Measurements from ENCODE around the gene ADGRB2.
"Not testable (repeated sequence)": the region's sequence is repeated elsewhere in the genome, so short reads cannot be mapped to it uniquely, and the experiment has no call there.

The ADGRB2 gene

GRCh38 chr1:31725134-31725533 is 39.0 kb downstream of the ADGRB2 start:
- DNase-seq (ENCODE audit: low spot score), result no peak

- DNase-seq (ENCODE audit: low spot score), result peak; percentile 52
These were observed 40.2 kb downstream of the ADGRB2 start for GRCh38 chr1:31723828-31724359.

GRCh38 chr1:31718327-31718897 is 45.7 kb downstream of the ADGRB2 start:
- DNase-seq (ENCODE audit: low spot score), result no peak

- DNase-seq (ENCODE audit: low spot score), result no peak
These were observed 46.8 kb downstream of the ADGRB2 start for GRCh38 chr1:31717341-31717740.

GRCh38 chr1:31715873-31716220 is 48.3 kb downstream of the ADGRB2 start:
- DNase-seq (ENCODE audit: low spot score), result no peak

GRCh38 chr1:31715087-31715872 is 48.9 kb downstream of the ADGRB2 start:
- peak; percentile 45 for DNase-seq (ENCODE audit: low spot score)

GRCh38 chr1:31714442-31715086 is 49.6 kb downstream of the ADGRB2 start:
- peak; percentile 56 for DNase-seq (ENCODE audit: low spot score)

- no peak for DNase-seq (ENCODE audit: low spot score)
These were observed 51.5 kb downstream of the ADGRB2 start for GRCh38 chr1:31712630-31713029.

- DNase-seq (ENCODE audit: low spot score), result no peak
These were observed 52.1 kb downstream of the ADGRB2 start for GRCh38 chr1:31712068-31712467.

GRCh38 chr1:31708324-31708723 is 55.8 kb downstream of the ADGRB2 start:
- no peak for DNase-seq (ENCODE audit: low spot score)

- no peak for DNase-seq (ENCODE audit: low spot score)
These were observed 56.4 kb downstream of the ADGRB2 start for GRCh38 chr1:31707711-31708110.

- not testable (repeated sequence) for DNase-seq (ENCODE audit: low spot score)
These were observed 57.0 kb downstream of the ADGRB2 start for GRCh38 chr1:31707059-31707600.

GRCh38 chr1:31706384-31707058 is 57.6 kb downstream of the ADGRB2 start:
- no peak for DNase-seq (ENCODE audit: low spot score)

GRCh38 chr1:31705080-31705866 is 58.9 kb downstream of the ADGRB2 start:
- no peak for DNase-seq (ENCODE audit: low spot score)

GRCh38 chr1:31704271-31705079 is 59.7 kb downstream of the ADGRB2 start:
- no peak for DNase-seq (ENCODE audit: low spot score)

GRCh38 chr1:31703431-31704270 is 60.5 kb downstream of the ADGRB2 start, which contains the start of gene COL16A1:
COL16A1 (minus strand) TSS chr1:31704017; CDS start chr1:31702193, 1,824 bp downstream.
- peak; percentile 24 for DNase-seq (ENCODE audit: low spot score)

GRCh38 chr1:31702836-31703404 is 61.2 kb downstream of the ADGRB2 start:
- DNase-seq (ENCODE audit: low spot score), result no peak

GRCh38 chr1:31701091-31701736 is 62.9 kb downstream of the ADGRB2 start:
- no peak for DNase-seq (ENCODE audit: low spot score)

Measured in germinal center (tissue), 1 donor.